Measurements from ENCODE around the gene CRB1. TPM values are rescaled to one million over a fixed set of nuclear protein-coding genes. Genes with fewer than 3 reads are reported as not detected.

Gene CRB1
- total RNA-seq, 1 experiment from 2014 or later: not detected

- Histone ChIP-seq H3T11ph (ENCODE audit: low read length) (no peak overlapping the region), H3K27me3 (ENCODE audit: insufficient read depth, low read length) (no peaks in the 10 kb centered on the region), H3K4me1 (ENCODE audit: insufficient read depth, low read length) (no peaks in the 10 kb centered on the region), H2BK5ac (ENCODE audit: insufficient read length, low read length) (no peak overlapping the region), H3K23ac (ENCODE audit: insufficient read length, low read depth, low read length) (no peak overlapping the region), H2BK20ac (ENCODE audit: low read depth, low read length, poor library complexity, severe bottlenecking) (no peak overlapping the region), H3K9ac (ENCODE audit: extremely low read depth, insufficient read length, low read length) (no peak overlapping the region), H4K20me1 (ENCODE audit: control insufficient read depth, insufficient read depth, insufficient read length) (no peaks in the 10 kb centered on the region), H3K79me1 (ENCODE audit: insufficient read depth, low read depth, low read length, poor library complexity, severe bottlenecking) (no peaks in the 10 kb centered on the region), H3K56ac (ENCODE audit: insufficient read length, low read depth, low read length) (no peak overlapping the region), H2AFZ (ENCODE audit: low read length) (no peak overlapping the region), H3K9me3 (ENCODE audit: control insufficient read depth, low read depth, low read length) (no peaks in the 10 kb centered on the region), H3K23me2 (ENCODE audit: insufficient read length, low read depth, low read length, poor library complexity, severe bottlenecking) (no peaks in the 10 kb centered on the region), H3K4me2 (ENCODE audit: insufficient read depth, insufficient read length, low read length) (no peak overlapping the region), H4K91ac (ENCODE audit: insufficient read length, low read depth, low read length) (no peak overlapping the region), H3K14ac (ENCODE audit: insufficient read depth, low read length) (no peak overlapping the region), H4K5ac (ENCODE audit: insufficient read length, low read depth, low read length) (no peak overlapping the region), H3K4ac (ENCODE audit: low read depth, low read length) (no peak overlapping the region), H2AK5ac (ENCODE audit: insufficient read length, low read length) (no peak overlapping the region), H2BK15ac (ENCODE audit: low read depth, low read length) (no peak overlapping the region), H3K79me2 (ENCODE audit: insufficient read depth, low read length) (no peaks in the 10 kb centered on the region), H3K27ac (ENCODE audit: insufficient read length, low read depth, low read length) (no peak overlapping the region), H3K18ac (ENCODE audit: insufficient read length, low read depth, low read length) (no peak overlapping the region), H4K8ac (replicated peaks; ENCODE audit: insufficient read length, low read depth, low read length) (no peak overlapping the region), H2BK120ac (ENCODE audit: low read depth, low read length, poor library complexity, severe bottlenecking) (no peak overlapping the region), H2BK12ac (ENCODE audit: insufficient read length, low read depth, low read length) (no peak overlapping the region)
- H3K27me3 Mint-ChIP-seq (ENCODE audit: low read depth): no peaks in the 10 kb centered on the region
- no peak for TF ChIP-seq CTCF (conservative IDR thresholded peaks at IDR 0.05)
- peaks cover 4% of the 10 kb centered on the region in 2 experiments; a peak in 2 of 4 replicates for H3K4me1 Mint-ChIP-seq
- no peak for DNase-seq
- H3K36me3 Mint-ChIP-seq (ENCODE audit: insufficient read depth in 1 of 3, low read depth in 3 of 3): no peaks in the 10 kb centered on the region
- H3K27ac Mint-ChIP-seq: no peak overlapping the region
- no peak overlapping the region for H3K4me3 Mint-ChIP-seq
- no peaks in the 10 kb centered on the region for H3K9me3 Mint-ChIP-seq
- no CpG with 5 or more reads among the region's 2 CpGs for WGBS (ENCODE audit: extremely low coverage, insufficient read length, low lambda C conversion rate)
These were observed 74.6 kb downstream of the CRB1 start for GRCh38 chr1:197342669-197343068.
